ENCODE data around the gene YIPF1.

YIPF1 gene

GRCh38 chr1:53889304-53890298 lies at the start of gene YIPF1:
YIPF1 (minus strand) TSS chr1:53889797; CDS start chr1:53888937, 860 bp downstream.
- DNase-seq (ENCODE audit: low read depth): peak; percentile 83

DNA sequence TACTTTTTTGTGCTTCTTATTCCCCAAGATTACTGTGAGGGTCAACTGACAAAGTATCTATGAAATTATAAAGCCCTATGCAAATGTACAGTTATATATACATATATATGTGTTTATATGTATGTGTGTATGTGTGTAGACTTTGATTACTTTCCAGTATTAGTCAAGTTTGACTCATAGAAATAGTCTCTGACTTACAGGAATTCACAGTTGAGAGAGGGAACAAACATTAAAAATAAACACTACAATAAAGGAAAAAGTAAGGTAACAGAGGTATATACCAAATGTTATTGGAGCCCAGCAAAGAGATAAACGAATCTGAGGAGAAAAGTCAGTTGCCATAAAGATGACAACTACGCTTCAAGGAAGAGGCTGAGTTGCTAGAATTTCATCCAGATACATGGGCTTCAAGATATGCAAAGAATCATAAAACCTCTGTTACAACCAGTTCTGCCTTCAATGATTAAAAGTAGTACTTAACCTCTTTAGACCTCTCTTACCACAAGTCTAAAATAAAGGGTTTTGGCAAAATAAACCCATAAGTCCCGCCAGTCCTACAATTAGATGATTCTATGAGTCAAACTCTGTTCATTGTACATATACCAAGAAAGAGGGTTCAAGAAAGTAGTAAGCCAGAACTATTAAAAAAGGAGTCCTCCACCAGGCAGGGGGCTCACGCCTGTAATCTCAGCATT lies 48.7 kb upstream of the YIPF1 start:
- DNase-seq (ENCODE audit: low read depth): no peak

- DNase-seq (ENCODE audit: low read depth): no peak
Observed at GRCh38 chr1:53936430-53936829, 46.8 kb upstream of the YIPF1 start.

DNA sequence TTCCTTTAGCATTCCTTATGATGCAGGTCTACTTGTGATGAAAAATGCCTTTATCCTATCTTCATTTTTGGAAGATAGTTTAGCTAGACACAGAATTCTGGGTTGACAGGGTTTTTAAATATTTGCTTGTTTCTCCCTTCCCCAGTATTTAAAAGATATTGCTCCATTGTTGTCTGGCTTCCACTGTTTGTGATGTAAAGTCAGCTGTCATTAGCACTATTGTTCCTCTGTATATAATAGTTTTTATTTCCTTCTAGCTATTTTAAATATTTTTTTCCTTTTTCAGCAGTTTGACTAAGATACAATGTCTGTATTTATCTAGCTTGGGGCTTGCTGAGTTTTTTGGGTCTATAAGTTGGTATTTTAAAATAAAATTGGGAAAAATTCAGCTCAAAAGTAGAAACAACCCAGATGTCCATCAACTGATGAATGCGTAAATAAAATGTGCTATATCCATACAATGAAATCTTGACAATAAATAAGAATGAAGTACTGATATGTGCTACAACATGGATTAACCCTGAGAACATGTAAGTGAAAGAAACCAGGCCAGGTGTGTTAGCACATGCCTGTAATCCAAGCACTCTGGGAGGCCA lies 44.7 kb upstream of the YIPF1 start:
- no peak for DNase-seq (ENCODE audit: low read depth)

DNA sequence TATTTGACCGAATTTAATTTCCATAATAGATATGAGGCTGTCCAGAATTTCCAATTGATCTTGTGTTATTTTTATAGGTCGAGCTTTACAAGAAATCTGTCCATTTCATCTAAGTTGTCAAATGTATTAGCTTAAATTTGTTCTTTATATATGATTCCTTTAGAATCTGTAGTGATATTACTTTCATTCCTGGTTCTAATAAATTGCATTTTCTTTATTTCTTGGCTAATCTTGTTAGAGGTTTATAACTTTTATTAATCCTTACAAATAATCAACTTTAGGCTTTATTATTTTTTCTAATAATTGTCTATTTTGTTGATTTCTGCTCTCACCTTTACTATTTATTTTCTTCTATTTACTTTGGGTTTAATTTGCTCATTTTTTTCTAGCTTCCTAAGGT lies 41.9 kb upstream of the YIPF1 start:
- DNase-seq (ENCODE audit: low read depth): no peak

DNA sequence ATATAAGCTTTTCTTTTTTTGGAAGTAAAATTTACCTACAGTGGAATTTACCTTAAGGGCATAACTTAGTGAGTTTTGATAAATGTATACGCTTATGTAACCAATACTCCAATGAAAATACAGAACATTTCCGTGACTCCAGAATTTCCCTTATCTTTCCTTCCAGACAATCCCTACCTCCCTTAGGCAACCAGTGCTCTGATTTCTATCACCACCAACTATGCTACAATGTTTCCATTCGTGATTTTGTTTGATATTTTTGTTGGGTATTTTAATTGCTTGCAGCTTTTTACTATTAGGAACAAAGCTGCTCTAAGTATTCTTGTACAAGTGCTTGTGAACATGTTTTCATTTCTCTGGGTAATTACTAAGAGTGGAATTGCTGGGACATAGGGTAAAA lies 41.3 kb upstream of the YIPF1 start:
- no peak for DNase-seq (ENCODE audit: low read depth)

- DNase-seq (ENCODE audit: low read depth): no peak
Observed at GRCh38 chr1:53929246-53929960, 39.8 kb upstream of the YIPF1 start.

GRCh38 chr1:53927376-53927881 lies 37.8 kb upstream of the YIPF1 start:
- DNase-seq (ENCODE audit: low read depth): no peak

GRCh38 chr1:53919675-53920066 lies 30.1 kb upstream of the YIPF1 start:
- DNase-seq (ENCODE audit: low read depth): no peak

GRCh38 chr1:53918343-53918742 lies 28.7 kb upstream of the YIPF1 start:
- no peak for DNase-seq (ENCODE audit: low read depth)

DNA sequence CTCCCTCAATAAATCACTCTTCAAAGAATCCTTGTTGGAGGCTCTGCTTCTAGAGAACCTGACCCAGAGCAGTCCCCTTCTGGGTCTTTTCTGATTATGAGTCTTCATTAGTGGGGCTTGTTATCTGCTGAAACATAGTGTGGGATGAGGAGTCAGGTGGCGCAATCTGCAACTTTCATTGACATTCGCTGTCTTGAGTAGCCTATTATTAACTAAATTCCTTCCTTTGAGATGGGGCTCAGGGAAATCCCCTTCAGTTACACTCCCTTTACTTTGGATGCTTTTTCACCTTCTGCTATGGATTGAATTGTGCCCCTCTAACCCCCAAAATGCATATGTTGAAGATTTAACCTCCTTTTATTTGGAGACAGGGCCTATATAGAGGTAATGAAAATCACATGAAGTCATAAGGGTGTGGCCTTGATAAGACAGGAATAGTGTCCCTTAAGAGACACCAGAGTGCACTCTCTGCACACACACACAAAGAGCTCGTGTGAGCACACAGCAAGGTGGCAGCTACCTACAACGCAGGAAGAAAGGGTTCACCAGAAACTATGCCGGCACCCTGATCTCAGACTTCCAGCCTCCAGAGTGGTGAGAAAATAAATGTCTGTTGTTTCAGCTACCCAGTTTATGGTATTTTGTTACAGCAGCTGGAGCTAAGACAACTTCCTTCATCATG lies 23.9 kb upstream of the YIPF1 start:
- no peak for DNase-seq (ENCODE audit: low read depth)

DNA sequence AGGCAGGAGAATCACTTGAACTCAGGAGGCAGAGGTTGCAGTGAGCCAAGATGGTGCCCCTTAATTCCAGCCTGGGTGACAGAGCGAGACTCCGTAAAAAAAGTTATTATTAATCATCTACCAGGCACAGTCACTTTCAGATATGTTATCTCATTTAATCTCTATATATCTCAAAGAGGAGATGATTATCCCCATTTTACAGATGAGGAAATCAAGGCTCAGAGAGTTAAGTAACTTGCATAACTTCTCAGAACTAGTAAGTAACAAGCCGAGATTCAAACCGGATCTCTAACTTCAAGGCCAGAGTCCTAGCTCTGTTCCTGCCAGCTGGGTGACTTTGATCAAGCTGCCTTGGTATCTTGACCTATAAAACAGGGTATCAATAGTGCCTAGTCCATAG lies 21.8 kb upstream of the YIPF1 start:
- no peak for DNase-seq (ENCODE audit: low read depth)

- DNase-seq (ENCODE audit: low read depth): no peak
Observed at GRCh38 chr1:53909946-53910345, 20.3 kb upstream of the YIPF1 start.

DNA sequence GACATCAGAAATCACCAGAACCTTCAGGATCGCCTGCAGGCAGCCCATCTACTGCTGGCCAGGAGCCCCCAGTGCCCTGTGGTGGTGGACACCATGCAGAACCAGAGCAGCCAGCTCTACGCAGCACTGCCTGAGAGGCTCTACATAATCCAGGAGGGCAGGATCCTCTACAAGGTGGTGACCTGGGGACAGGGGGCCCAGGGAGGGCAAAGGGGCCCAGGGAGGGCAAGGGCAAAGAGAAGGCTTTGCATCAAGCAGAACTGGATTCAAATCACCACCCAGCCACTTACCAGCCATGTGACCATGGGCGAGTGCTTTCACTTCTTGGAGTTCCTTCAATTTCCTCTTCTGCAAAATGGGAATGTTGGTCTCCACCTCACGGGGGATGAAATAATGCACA lies 16.5 kb upstream of the YIPF1 start:
- no peak for DNase-seq (ENCODE audit: low read depth)

- DNase-seq (ENCODE audit: low read depth): no peak
Observed at GRCh38 chr1:53905509-53905908, 15.9 kb upstream of the YIPF1 start.

DNA sequence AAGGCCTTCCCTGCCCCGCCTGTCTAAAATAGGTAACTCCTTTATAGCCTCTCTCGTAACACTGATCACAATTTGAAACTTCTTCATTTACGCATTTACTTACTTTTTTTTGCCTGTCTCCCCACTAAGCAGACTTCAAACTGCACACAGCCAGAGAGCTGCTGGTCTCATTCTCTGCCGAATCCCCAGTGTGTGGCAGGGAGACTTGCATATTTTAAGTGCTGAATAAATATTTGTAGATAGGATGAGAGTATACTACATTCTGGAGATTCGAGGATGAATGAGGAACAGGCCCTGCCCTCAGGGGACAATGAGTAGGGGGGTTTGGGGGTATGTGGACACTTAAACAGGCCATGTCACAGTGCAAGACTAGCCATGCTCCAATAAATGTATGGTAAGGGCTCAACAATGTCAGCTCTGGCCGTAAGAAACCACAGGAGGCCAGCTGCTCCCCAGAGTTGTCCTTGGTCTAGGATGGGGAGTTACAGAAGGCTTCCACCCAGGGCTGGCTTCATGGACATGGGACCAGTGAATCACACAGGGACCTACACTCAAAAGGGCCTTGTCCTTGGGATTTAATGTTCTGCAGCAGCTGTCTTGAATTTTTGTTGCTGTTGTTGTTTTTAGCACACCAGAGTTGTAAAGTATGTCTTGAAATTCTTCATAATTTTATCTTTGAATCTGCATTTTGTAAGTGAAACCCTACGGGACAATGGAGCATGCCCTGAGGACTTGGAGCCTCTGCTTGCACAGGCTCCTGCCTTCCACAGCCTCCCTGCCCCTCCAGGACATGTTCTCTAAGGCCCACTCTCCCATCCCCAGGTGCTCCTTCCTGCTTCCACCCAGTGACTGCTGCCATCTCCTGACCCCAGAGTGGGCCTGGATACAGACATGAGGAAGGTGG lies 12.9 kb upstream of the YIPF1 start:
- no peak for DNase-seq (ENCODE audit: low read depth)

- no peak for DNase-seq (ENCODE audit: low read depth)
Observed at GRCh38 chr1:53899708-53900107, 10.1 kb upstream of the YIPF1 start.

- DNase-seq (ENCODE audit: low read depth): no peak
Observed at GRCh38 chr1:53899206-53899628, 9.6 kb upstream of the YIPF1 start.

- DNase-seq (ENCODE audit: low read depth): no peak
Observed at GRCh38 chr1:53896635-53897229, 7.1 kb upstream of the YIPF1 start.

- no peak for DNase-seq (ENCODE audit: low read depth)
Observed at GRCh38 chr1:53895421-53895820, 5.8 kb upstream of the YIPF1 start.
